GM12878 (cell line): ENCODE data around the gene NUDT6. TPM values are rescaled to one million over a fixed set of nuclear protein-coding genes. Genes with fewer than 3 reads are reported as not detected.

Experiments used
- ATAC-seq: fragments of 200-7000 bp; cut with Tn5 transposase; 3 replicates; pipeline ENCODE4 v1.9.1; 2020; ENCODE audit warnings: mild to moderate bottlenecking, moderate library complexity
- BruUV-seq: library from RNA; stranded (reverse); fragments of 400-500 nt; replicated peaks from 2 replicates; lab custom pipeline; 2021; lab: Mats Ljungman, UMichigan
- CTCF ChIA-PET: fragments of 300-600 bp; sonication (Branson Sonifier 250); formaldehyde crosslinking; extraction: SDS; loops from one replicate; lab custom pipeline; 2021; ENCODE audit warnings: inconsistent platforms; lab: Yijun Ruan, JAX
- POLR2A ChIA-PET: fragments of 350-600 bp; formaldehyde crosslinking; extraction: SDS; loops from one replicate; lab custom pipeline; 2021; ENCODE audit warnings: inconsistent platforms; lab: Charles Lee
- RAD21 ChIA-PET: fragments of 300-600 bp; sonication (Branson Sonifier 250); formaldehyde crosslinking; loops from one replicate; lab custom pipeline; 2023; ENCODE audit warnings: antibody characterized with exemption; ENCODE audit not compliant: unreplicated experiment; lab: Charles Lee
- SMC1A ChIA-PET: fragments of 300-600 bp; sonication (Branson Sonifier 250); formaldehyde crosslinking; loops from one replicate; lab custom pipeline; 2023; ENCODE audit not compliant: unreplicated experiment, uncharacterized antibody; lab: Charles Lee
- DNase-seq: peaks from one replicate; pipeline ENCODE4 v3.0.0-alpha.2; 2011; ENCODE audit warnings: low read depth, low spot score
- FAIRE-seq: peaks from 3 replicates; lab custom pipeline; 2011; peaks lifted over from hg19 to GRCh38; lab: Jason Lieb, UNC
- H2AFZ ChIP-seq: 2 replicates; pipeline ENCODE4 v1.6.0; 2011; ENCODE audit warnings: low read depth, low read length, control low read depth; ENCODE audit not compliant: control insufficient read depth
- H3K27ac ChIP-seq: 2 replicates; pipeline ENCODE4 v1.5.1; 2011; ENCODE audit warnings: control low read depth; ENCODE audit not compliant: control insufficient read depth, insufficient read depth
- H3K27me3 ChIP-seq, 2 experiments: replicated peaks in 1 of 2; 2 replicates each; pipeline versions ENCODE4 v1.6.0 to v1.6.1; 2011; ENCODE audit warnings: low read length in 1 of 2; ENCODE audit not compliant: control insufficient read depth in 2 of 2, insufficient read depth in 2 of 2
- H3K36me3 ChIP-seq, 2 experiments: 2 replicates each; pipeline ENCODE4 v1.5.1; 2011; ENCODE audit warnings: low read length in 1 of 2; ENCODE audit not compliant: control insufficient read depth in 2 of 2, insufficient read depth in 2 of 2
- H3K4me1 ChIP-seq: 2 replicates; pipeline ENCODE4 v1.6.1; 2011; ENCODE audit warnings: mild to moderate bottlenecking, low read length, moderate library complexity, mixed read lengths; ENCODE audit not compliant: control insufficient read depth, insufficient read depth
- H3K4me2 ChIP-seq: 2 replicates; pipeline ENCODE4 v1.6.0; 2011; ENCODE audit warnings: control low read depth; ENCODE audit not compliant: control insufficient read depth, insufficient read depth
- H3K4me3 ChIP-seq: fragments of 200-600 bp; sonication (generic); 2 replicates; pipeline ENCODE4 v1.5.1; 2016
- H3K79me2 ChIP-seq: 2 replicates; pipeline ENCODE4 v1.6.0; 2011; ENCODE audit warnings: low read length; ENCODE audit not compliant: control insufficient read depth, insufficient read depth
- H3K9ac ChIP-seq: 2 replicates; pipeline ENCODE4 v1.8.0; 2011; ENCODE audit warnings: low read length, control low read depth, mixed read lengths; ENCODE audit not compliant: control insufficient read depth, insufficient read depth
- H3K9me3 ChIP-seq: replicated peaks from 3 replicates; pipeline ENCODE4 v1.5.1; 2011; ENCODE audit warnings: mild to moderate bottlenecking, low read length; ENCODE audit not compliant: control insufficient read depth, insufficient read depth
- H4K20me1 ChIP-seq: 2 replicates; pipeline ENCODE4 v1.6.0; 2011; ENCODE audit not compliant: control insufficient read depth, insufficient read depth
- ATF2 ChIP-seq: IDR thresholded peaks from 2 replicates; pipeline ENCODE4 v1.6.1; 2012; ENCODE audit warnings: low read length, inconsistent platforms
- BMI1 ChIP-seq: fragments of 450-650 bp; IDR thresholded peaks from 2 replicates; pipeline ENCODE4 v1.6.1; 2016; ENCODE audit warnings: mild to moderate bottlenecking, moderate library complexity, borderline replicate concordance
- MYC ChIP-seq: IDR thresholded peaks from 2 replicates; pipeline ENCODE4 v1.6.1; 2011; ENCODE audit warnings: mild to moderate bottlenecking, low read length, moderate library complexity, inconsistent platforms; ENCODE audit not compliant: insufficient read depth, insufficient replicate concordance, insufficient read length, severe bottlenecking
- RELB ChIP-seq: fragments of 450-650 bp; IDR thresholded peaks from 2 replicates; pipeline ENCODE4 v1.6.1; 2017; ENCODE audit warnings: low read depth, mild to moderate bottlenecking, moderate library complexity
- SMARCA5 ChIP-seq: fragments of 450-650 bp; IDR thresholded peaks from 2 replicates; pipeline ENCODE4 v1.6.1; 2017; ENCODE audit warnings: mild to moderate bottlenecking
- SREBF2 ChIP-seq: IDR thresholded peaks from 2 replicates; pipeline ENCODE4 v1.6.1; 2012; ENCODE audit warnings: mild to moderate bottlenecking, low read length
- ZZZ3 ChIP-seq: IDR thresholded peaks from 2 replicates; pipeline ENCODE4 v1.6.1; 2011; ENCODE audit warnings: low read depth; ENCODE audit not compliant: control insufficient read depth, insufficient read length
- WGBS: methylation state at CpG from one replicate; pipeline ENCODE4 v1.1.6; 2016; ENCODE audit warnings: low lambda C conversion rate; ENCODE audit not compliant: insufficient replicate concordance, insufficient coverage; ENCODE audit errors: missing lambda C conversion rate; 5-methylcytosine and 5-hydroxymethylcytosine counted together
- in situ Hi-C: fragments of 300-500 bp; cut with MboI; formaldehyde crosslinking; loops from 9 replicates; pipeline ENCODE4 v1.14.3; 2018; ENCODE audit warnings: mixed read lengths
- intact Hi-C: fragments of 100-400 bp; cut with micrococcal nuclease; formaldehyde crosslinking; loops from one replicate; pipeline ENCODE4 v1.14.2; 2022; ENCODE audit not compliant: unreplicated experiment
- polyA plus RNA-seq, 11 experiments: library from polyadenylated mRNA; depleted of rRNA in 4 of 11; unstranded in 6 of 11; stranded (reverse) in 5 of 11; fragments of >200 nt; fragmentation: Nextera tagmentation in 4 of 11; fragmentation: Illumina TruSeq in 1 of 11; extraction: Ambion mirVana in 4 of 11; extraction: Trizol in 1 of 11; gene quantifications; 1 replicate in 1 of 11; 2 replicates in 10 of 11; pipeline versions ENCODE4 v1.2.1 to v1.2.3, GENCODE V29; 2011 to 2016; ENCODE audit warnings: inconsistent platforms in 2 of 11, missing spikeins in 2 of 11, low read depth in 1 of 11
- total RNA-seq, 4 experiments: library from RNA; depleted of rRNA in 3 of 4; stranded (reverse); fragments of >200 nt in 3 of 4; fragmentation: Illumina TruSeq in 1 of 4; extraction: Trizol in 1 of 4; gene quantifications; 2 replicates each; pipeline versions ENCODE4 v1.2.1 to v1.2.3, GENCODE V29; 2013 to 2021
- TF ChIP-seq, protein P1 (sequence below): IDR thresholded peaks from 2 replicates; pipeline ENCODE4 v1.6.1; 2011; ENCODE audit warnings: mild to moderate bottlenecking, low read depth, low read length, moderate library complexity; ENCODE audit not compliant: insufficient replicate concordance
- TF ChIP-seq, protein P2 (sequence below): fragments of 450-650 bp; IDR thresholded peaks from 2 replicates; pipeline ENCODE4 v1.6.1; 2016; ENCODE audit warnings: mild to moderate bottlenecking, moderate library complexity, borderline replicate concordance

Gene NUDT6
- total and polyA plus RNA-seq, 10 of the 15 experiments (the other 5 are each of a cell fraction or from before 2014, with no cell fraction given): 3.9 to 12.4 (median 6.8) TPM

- RAD21 ChIA-PET: no interaction called here
- Histone ChIP-seq H3K27ac (no peak overlapping the region), H3K27me3 (no peaks in the 10 kb centered on the region), H3K4me2 (no peak overlapping the region), H4K20me1 (no peaks in the 10 kb centered on the region), H3K4me3 (no peak overlapping the region), H2AFZ (no peak overlapping the region), H3K9ac (no peak overlapping the region), H3K36me3 (no peaks in the 10 kb centered on the region), H3K4me1 (no peaks in the 10 kb centered on the region)
- CTCF ChIA-PET: interaction anchor here (1.2 to 7.0 kb wide), 2 partner anchors 138 to 161 kb away, joined by 3 to 124 read pairs; no protein-coding TSS in a partner anchor
- 93% methylated on average over 5 of the region's 5 CpGs for WGBS
- ATAC-seq: no peak
- intact Hi-C loops (no loop called here), in situ Hi-C loops (loop anchor here (10.0 kb wide), 1 partner anchor 313 kb away; no protein-coding TSS in a partner anchor)
- BruUV-seq: no TSS peak
- SMC1A ChIA-PET: interaction anchor here (0.6 kb wide), 1 partner anchor 551 kb away, joined by 3 read pairs; no protein-coding TSS in a partner anchor
- FAIRE-seq: no peak
- TF ChIP-seq, protein P1, sequence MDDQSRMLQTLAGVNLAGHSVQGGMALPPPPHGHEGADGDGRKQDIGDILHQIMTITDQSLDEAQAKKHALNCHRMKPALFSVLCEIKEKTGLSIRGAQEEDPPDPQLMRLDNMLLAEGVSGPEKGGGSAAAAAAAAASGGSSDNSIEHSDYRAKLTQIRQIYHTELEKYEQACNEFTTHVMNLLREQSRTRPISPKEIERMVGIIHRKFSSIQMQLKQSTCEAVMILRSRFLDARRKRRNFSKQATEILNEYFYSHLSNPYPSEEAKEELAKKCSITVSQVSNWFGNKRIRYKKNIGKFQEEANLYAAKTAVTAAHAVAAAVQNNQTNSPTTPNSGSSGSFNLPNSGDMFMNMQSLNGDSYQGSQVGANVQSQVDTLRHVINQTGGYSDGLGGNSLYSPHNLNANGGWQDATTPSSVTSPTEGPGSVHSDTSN: no peak
- TF ChIP-seq ZZZ3 (no peak), SMARCA5 (no peak), MYC (no peak), BMI1 (no peak), ATF2 (no peak), SREBF2 (no peak), RELB (no peak)
- TF ChIP-seq, protein P2, sequence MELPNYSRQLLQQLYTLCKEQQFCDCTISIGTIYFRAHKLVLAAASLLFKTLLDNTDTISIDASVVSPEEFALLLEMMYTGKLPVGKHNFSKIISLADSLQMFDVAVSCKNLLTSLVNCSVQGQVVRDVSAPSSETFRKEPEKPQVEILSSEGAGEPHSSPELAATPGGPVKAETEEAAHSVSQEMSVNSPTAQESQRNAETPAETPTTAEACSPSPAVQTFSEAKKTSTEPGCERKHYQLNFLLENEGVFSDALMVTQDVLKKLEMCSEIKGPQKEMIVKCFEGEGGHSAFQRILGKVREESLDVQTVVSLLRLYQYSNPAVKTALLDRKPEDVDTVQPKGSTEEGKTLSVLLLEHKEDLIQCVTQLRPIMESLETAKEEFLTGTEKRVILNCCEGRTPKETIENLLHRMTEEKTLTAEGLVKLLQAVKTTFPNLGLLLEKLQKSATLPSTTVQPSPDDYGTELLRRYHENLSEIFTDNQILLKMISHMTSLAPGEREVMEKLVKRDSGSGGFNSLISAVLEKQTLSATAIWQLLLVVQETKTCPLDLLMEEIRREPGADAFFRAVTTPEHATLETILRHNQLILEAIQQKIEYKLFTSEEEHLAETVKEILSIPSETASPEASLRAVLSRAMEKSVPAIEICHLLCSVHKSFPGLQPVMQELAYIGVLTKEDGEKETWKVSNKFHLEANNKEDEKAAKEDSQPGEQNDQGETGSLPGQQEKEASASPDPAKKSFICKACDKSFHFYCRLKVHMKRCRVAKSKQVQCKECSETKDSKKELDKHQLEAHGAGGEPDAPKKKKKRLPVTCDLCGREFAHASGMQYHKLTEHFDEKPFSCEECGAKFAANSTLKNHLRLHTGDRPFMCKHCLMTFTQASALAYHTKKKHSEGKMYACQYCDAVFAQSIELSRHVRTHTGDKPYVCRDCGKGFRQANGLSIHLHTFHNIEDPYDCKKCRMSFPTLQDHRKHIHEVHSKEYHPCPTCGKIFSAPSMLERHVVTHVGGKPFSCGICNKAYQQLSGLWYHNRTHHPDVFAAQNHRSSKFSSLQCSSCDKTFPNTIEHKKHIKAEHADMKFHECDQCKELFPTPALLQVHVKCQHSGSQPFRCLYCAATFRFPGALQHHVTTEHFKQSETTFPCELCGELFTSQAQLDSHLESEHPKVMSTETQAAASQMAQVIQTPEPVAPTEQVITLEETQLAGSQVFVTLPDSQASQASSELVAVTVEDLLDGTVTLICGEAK: no peak
- TF ChIP-seq, all 136 proteins: peak for 0
- POLR2A ChIA-PET: no interaction called here
- H3K9me3 ChIP-seq: no peaks in the 10 kb centered on the region
- DNase-seq: no peak
- peaks cover 1% of the 10 kb centered on the region; the same call in 1 of the 2 replicates for H3K79me2 ChIP-seq
Observed at GRCh38 chr4:122917731-122918130, 4.7 kb downstream of the NUDT6 start.
